Subcutaneous abdominal adipose tissue (tissue), 5 donors: ENCODE measurements around the gene CTTNBP2NL.
"Not testable (repeated sequence)": the region's sequence is repeated elsewhere in the genome, so short reads cannot be mapped to it uniquely, and the experiment has no call there.

Source experiments
- H3K27ac ChIP-seq: one replicate; pipeline ENCODE4 v1.7.0; 2013; ENCODE audit warnings: low read depth, mild to moderate bottlenecking, inconsistent platforms, low read length, moderate library complexity
- H3K27me3 ChIP-seq, 5 donors: one replicate each; pipeline ENCODE4 v1.7.0; 2013; ENCODE audit warnings: low read length in 5 of 5, inconsistent platforms in 1 of 5; ENCODE audit not compliant: control insufficient read depth in 5 of 5, insufficient read depth in 4 of 5
- H3K36me3 ChIP-seq, 5 donors: one replicate each; pipeline ENCODE4 v1.7.0; 2013; ENCODE audit warnings: low read length in 5 of 5; ENCODE audit not compliant: control insufficient read depth in 5 of 5, insufficient read depth in 5 of 5
- H3K4me1 ChIP-seq, 5 donors: one replicate each; pipeline ENCODE4 v1.7.0; 2013; ENCODE audit warnings: low read length in 5 of 5, mild to moderate bottlenecking in 3 of 5, moderate library complexity in 1 of 5; ENCODE audit not compliant: control insufficient read depth in 5 of 5, insufficient read depth in 5 of 5
- H3K4me3 ChIP-seq, 5 donors: one replicate each; pipeline ENCODE4 v1.7.0; 2013; ENCODE audit warnings: low read length in 5 of 5, low read depth in 1 of 5
- H3K9ac ChIP-seq, 5 donors: one replicate each; pipeline ENCODE4 v1.7.0; 2013; ENCODE audit warnings: low read length in 5 of 5, mild to moderate bottlenecking in 4 of 5, moderate library complexity in 3 of 5
- H3K9me3 ChIP-seq, 5 donors: one replicate each; pipeline ENCODE4 v1.7.0; 2013; ENCODE audit warnings: low read length in 5 of 5; ENCODE audit not compliant: control insufficient read depth in 5 of 5
- donor health status: healthy.
- donor health status: healthy.
- donor health status: healthy.
- donor health status: healthy.
- donor health status: healthy.

Gene CTTNBP2NL

GRCh38 chr1:112440574-112440973 lies 44.6 kb downstream of the CTTNBP2NL start:
- Histone ChIP-seq H3K4me1 (peaks cover 0 to 26% (median 9%) of the 10 kb centered on the region in 5 donors), H3K27me3 (no peaks in the 10 kb centered on the region), H3K27ac (no peak overlapping the region), H3K36me3 (peaks cover 0 to 5% (median 0%) of the 10 kb centered on the region in 5 donors), H3K9me3 (peaks cover 0 to 2% (median 0%) of the 10 kb centered on the region in 5 donors), H3K4me3 (no peak overlapping the region), H3K9ac (no peak overlapping the region)

GRCh38 chr1:112444269-112444668 lies 48.3 kb downstream of the CTTNBP2NL start:
- Histone ChIP-seq H3K27ac (no peak overlapping the region), H3K27me3 (no peaks in the 10 kb centered on the region), H3K4me1 (peaks cover 0 to 12% (median 4%) of the 10 kb centered on the region in 5 donors), H3K9ac (no peak overlapping the region), H3K36me3 (peaks cover 0 to 6% (median 4%) of the 10 kb centered on the region in 5 donors), H3K9me3 (no peaks in the 10 kb centered on the region), H3K4me3 (no peak overlapping the region)

GRCh38 chr1:112445596-112445995 lies 49.6 kb downstream of the CTTNBP2NL start:
- H3K9me3 ChIP-seq = no peaks in the 10 kb centered on the region
- peaks cover 3 to 13% (median 10%) of the 10 kb centered on the region in 5 donors for H3K36me3 ChIP-seq
- peaks cover 0 to 7% (median 0%) of the 10 kb centered on the region in 5 donors for H3K4me1 ChIP-seq
- H3K27me3 ChIP-seq = no peaks in the 10 kb centered on the region
- no peak overlapping the region for H3K9ac ChIP-seq
- no peak overlapping the region for H3K27ac ChIP-seq
- H3K4me3 ChIP-seq = no peak overlapping the region

- Histone ChIP-seq H3K4me3 (no peak overlapping the region), H3K27ac (no peak overlapping the region), H3K36me3 (peaks cover 3 to 13% (median 10%) of the 10 kb centered on the region in 5 donors), H3K27me3 (no peaks in the 10 kb centered on the region), H3K9me3 (no peaks in the 10 kb centered on the region), H3K9ac (peak overlapping the region in 1 of 5 donors; percentile 4), H3K4me1 (peaks cover 0 to 6% (median 3%) of the 10 kb centered on the region in 5 donors)
These were observed 50.4 kb downstream of the CTTNBP2NL start for GRCh38 chr1:112446411-112446810.

GRCh38 chr1:112448904-112449629 lies 53.1 kb downstream of the CTTNBP2NL start:
- H3K36me3 ChIP-seq = peaks cover 6 to 15% (median 11%) of the 10 kb centered on the region in 5 donors
- H3K9ac ChIP-seq = no peak overlapping the region
- peaks cover 0 to 6% (median 4%) of the 10 kb centered on the region in 5 donors for H3K4me1 ChIP-seq
- H3K4me3 ChIP-seq = no peak overlapping the region
- H3K27ac ChIP-seq = no peak overlapping the region
- no peaks in the 10 kb centered on the region for H3K9me3 ChIP-seq
- no peaks in the 10 kb centered on the region for H3K27me3 ChIP-seq

GRCh38 chr1:112449630-112449983 lies 53.6 kb downstream of the CTTNBP2NL start:
- Histone ChIP-seq H3K9ac (no peak overlapping the region), H3K27ac (no peak overlapping the region), H3K4me1 (peaks cover 0 to 6% (median 4%) of the 10 kb centered on the region in 5 donors), H3K36me3 (peaks cover 9 to 20% (median 16%) of the 10 kb centered on the region in 5 donors), H3K9me3 (no peaks in the 10 kb centered on the region), H3K27me3 (no peaks in the 10 kb centered on the region), H3K4me3 (no peak overlapping the region)

GRCh38 chr1:112450773-112451172 lies 54.8 kb downstream of the CTTNBP2NL start:
- Histone ChIP-seq H3K4me1 (peaks cover 0 to 6% (median 4%) of the 10 kb centered on the region in 5 donors), H3K27me3 (no peaks in the 10 kb centered on the region), H3K9me3 (no peaks in the 10 kb centered on the region), H3K36me3 (peaks cover 12 to 28% (median 18%) of the 10 kb centered on the region in 5 donors), H3K4me3 (no peak overlapping the region), H3K9ac (no peak overlapping the region), H3K27ac (no peak overlapping the region)

- H3K27me3 ChIP-seq, H3K9me3 ChIP-seq, H3K4me1 ChIP-seq, H3K4me3 ChIP-seq, H3K27ac ChIP-seq, H3K9ac ChIP-seq: not testable (repeated sequence)
- H3K36me3 ChIP-seq = peaks cover 17 to 33% (median 24%) of the 10 kb centered on the region in 5 donors
These were observed 55.3 kb downstream of the CTTNBP2NL start for GRCh38 chr1:112451301-112451700.

GRCh38 chr1:112453876-112454275 lies 57.9 kb downstream of the CTTNBP2NL start:
- Histone ChIP-seq H3K27me3 (no peaks in the 10 kb centered on the region), H3K9ac (no peak overlapping the region), H3K4me1 (peaks cover 0 to 6% (median 0%) of the 10 kb centered on the region in 5 donors), H3K36me3 (peaks cover 35 to 55% (median 37%) of the 10 kb centered on the region in 5 donors), H3K4me3 (no peak overlapping the region), H3K9me3 (no peaks in the 10 kb centered on the region), H3K27ac (no peak overlapping the region)

GRCh38 chr1:112454316-112454715 lies 58.3 kb downstream of the CTTNBP2NL start:
- H3K36me3 ChIP-seq = peaks cover 31 to 55% (median 36%) of the 10 kb centered on the region in 5 donors
- H3K9ac ChIP-seq = no peak overlapping the region
- H3K4me1 ChIP-seq = peaks cover 0 to 6% (median 0%) of the 10 kb centered on the region in 5 donors
- no peak overlapping the region for H3K4me3 ChIP-seq
- H3K27me3 ChIP-seq = no peaks in the 10 kb centered on the region
- H3K27ac ChIP-seq = no peak overlapping the region
- H3K9me3 ChIP-seq = no peaks in the 10 kb centered on the region
